DMS 273 (cell line): ENCODE data around the gene PRICKLE1.

ENCODE experiments used
- DNase-seq: peaks from one replicate; lab custom pipeline; 2025; ENCODE audit not compliant: unreplicated experiment; lab: John Stamatoyannopoulos, UW

The PRICKLE1 gene

GRCh38 chr12:42462486-42462885 lies 127.1 kb downstream of the PRICKLE1 start:
- DNase-seq, result no peak

- no peak for DNase-seq
These were observed 130.2 kb downstream of the PRICKLE1 start for GRCh38 chr12:42459336-42459847.

- DNase-seq, result no peak
These were observed 131.0 kb downstream of the PRICKLE1 start for GRCh38 chr12:42458575-42458974.

GRCh38 chr12:42450248-42450647 lies 139.3 kb downstream of the PRICKLE1 start:
- no peak for DNase-seq

- DNase-seq, result no peak
These were observed 140.7 kb downstream of the PRICKLE1 start for GRCh38 chr12:42448841-42449240.

GRCh38 chr12:42447371-42447786 lies 142.2 kb downstream of the PRICKLE1 start:
- DNase-seq, result no peak

- DNase-seq, result no peak
These were observed 142.8 kb downstream of the PRICKLE1 start for GRCh38 chr12:42446761-42447160.

- DNase-seq, result no peak
These were observed 143.7 kb downstream of the PRICKLE1 start for GRCh38 chr12:42445891-42446290.

- no peak for DNase-seq
These were observed 145.2 kb downstream of the PRICKLE1 start for GRCh38 chr12:42444192-42444943.

GRCh38 chr12:42442888-42443287 lies 146.7 kb downstream of the PRICKLE1 start:
- DNase-seq, result no peak

- no peak for DNase-seq
These were observed 147.2 kb downstream of the PRICKLE1 start for GRCh38 chr12:42442311-42442759.

GRCh38 chr12:42440608-42441007 lies 148.9 kb downstream of the PRICKLE1 start:
- no peak for DNase-seq

GRCh38 chr12:42432517-42433140 lies 156.9 kb downstream of the PRICKLE1 start:
- no peak for DNase-seq

- DNase-seq, result no peak
These were observed 160.7 kb downstream of the PRICKLE1 start for GRCh38 chr12:42428850-42429249.

GRCh38 chr12:42426746-42427145 lies 162.8 kb downstream of the PRICKLE1 start:
- DNase-seq, result no peak

GRCh38 chr12:42422785-42423184 lies 166.8 kb downstream of the PRICKLE1 start:
- no peak for DNase-seq

GRCh38 chr12:42421844-42422779 lies 167.4 kb downstream of the PRICKLE1 start:
- DNase-seq, result no peak

- no peak for DNase-seq
These were observed 169.2 kb downstream of the PRICKLE1 start for GRCh38 chr12:42420395-42420794.

GRCh38 chr12:42410340-42410739 lies 179.2 kb downstream of the PRICKLE1 start:
- DNase-seq, result no peak

- no peak for DNase-seq
These were observed 180.1 kb downstream of the PRICKLE1 start for GRCh38 chr12:42409471-42409870.

GRCh38 chr12:42407306-42407705 lies 182.2 kb downstream of the PRICKLE1 start:
- no peak for DNase-seq
